A673 (cell line): ENCODE results near the gene TPD52L2.

Experiments used
- EZH2 ChIP-seq: fragments of 200-600 bp; sonication (generic); IDR thresholded peaks from 2 replicates; pipeline ENCODE4 v1.6.1; 2017; ENCODE audit warnings: borderline replicate concordance, low read depth, mild to moderate bottlenecking, mixed read lengths, antibody characterized with exemption, low read length; ENCODE audit not compliant: poor library complexity, severe bottlenecking
- TF ChIP-seq, protein P1 (sequence below): fragments of 300-800, 200-600 bp; sonication (generic); conservative IDR thresholded peaks from 2 replicates; pipeline ENCODE4 v1.5.1; 2017; ENCODE audit warnings: low read depth, mild to moderate bottlenecking, antibody characterized with exemption, low read length, moderate library complexity, mixed read lengths

- TF ChIP-seq, protein P1, sequence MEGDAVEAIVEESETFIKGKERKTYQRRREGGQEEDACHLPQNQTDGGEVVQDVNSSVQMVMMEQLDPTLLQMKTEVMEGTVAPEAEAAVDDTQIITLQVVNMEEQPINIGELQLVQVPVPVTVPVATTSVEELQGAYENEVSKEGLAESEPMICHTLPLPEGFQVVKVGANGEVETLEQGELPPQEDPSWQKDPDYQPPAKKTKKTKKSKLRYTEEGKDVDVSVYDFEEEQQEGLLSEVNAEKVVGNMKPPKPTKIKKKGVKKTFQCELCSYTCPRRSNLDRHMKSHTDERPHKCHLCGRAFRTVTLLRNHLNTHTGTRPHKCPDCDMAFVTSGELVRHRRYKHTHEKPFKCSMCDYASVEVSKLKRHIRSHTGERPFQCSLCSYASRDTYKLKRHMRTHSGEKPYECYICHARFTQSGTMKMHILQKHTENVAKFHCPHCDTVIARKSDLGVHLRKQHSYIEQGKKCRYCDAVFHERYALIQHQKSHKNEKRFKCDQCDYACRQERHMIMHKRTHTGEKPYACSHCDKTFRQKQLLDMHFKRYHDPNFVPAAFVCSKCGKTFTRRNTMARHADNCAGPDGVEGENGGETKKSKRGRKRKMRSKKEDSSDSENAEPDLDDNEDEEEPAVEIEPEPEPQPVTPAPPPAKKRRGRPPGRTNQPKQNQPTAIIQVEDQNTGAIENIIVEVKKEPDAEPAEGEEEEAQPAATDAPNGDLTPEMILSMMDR, result no peak
- TF ChIP-seq EZH2, result no peak
Measured at GRCh38 chr20:63878899-63879663, 14.0 kb downstream of the TPD52L2 start.
